Measurements from ENCODE around the gene TNC. TPM values are rescaled to one million over a fixed set of nuclear protein-coding genes. Genes with fewer than 3 reads are reported as not detected.

TNC gene
- total RNA-seq, 4 donors from 2014 or later = 79.7 to 242 (median 161) TPM

DNA sequence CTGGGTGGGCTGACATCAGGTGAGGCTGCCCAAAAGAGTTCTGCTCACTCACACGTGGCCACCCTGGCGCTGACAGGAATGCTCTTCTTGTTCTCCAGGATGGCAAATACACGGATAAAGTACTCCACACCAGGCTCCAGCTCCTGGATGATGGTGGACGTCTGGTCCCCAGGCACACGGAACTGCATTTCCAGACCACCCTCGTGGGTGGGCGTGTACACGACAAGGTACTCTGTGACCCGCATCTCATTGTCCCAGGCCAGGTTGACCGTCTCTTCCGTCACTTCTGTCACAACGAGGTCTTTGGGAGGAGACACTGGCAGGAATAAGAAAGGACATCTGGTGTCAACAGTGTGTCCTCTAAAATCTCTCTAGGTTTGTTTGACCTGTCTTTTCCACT lies 33.8 kb downstream of the TNC start:
- DNase-seq = no peak
- Histone ChIP-seq H3K36me3 (no peaks in the 10 kb centered on the region), H3K27ac (no peak overlapping the region), H3K4me3 (no peak overlapping the region), H3K27me3 (no peaks in the 10 kb centered on the region), H3K4me1 (no peaks in the 10 kb centered on the region), H3K9me3 (no peaks in the 10 kb centered on the region)
- TF ChIP-seq POLR2A (IDR thresholded peaks at IDR 0.05) = no peak
- TF ChIP-seq, protein P1, sequence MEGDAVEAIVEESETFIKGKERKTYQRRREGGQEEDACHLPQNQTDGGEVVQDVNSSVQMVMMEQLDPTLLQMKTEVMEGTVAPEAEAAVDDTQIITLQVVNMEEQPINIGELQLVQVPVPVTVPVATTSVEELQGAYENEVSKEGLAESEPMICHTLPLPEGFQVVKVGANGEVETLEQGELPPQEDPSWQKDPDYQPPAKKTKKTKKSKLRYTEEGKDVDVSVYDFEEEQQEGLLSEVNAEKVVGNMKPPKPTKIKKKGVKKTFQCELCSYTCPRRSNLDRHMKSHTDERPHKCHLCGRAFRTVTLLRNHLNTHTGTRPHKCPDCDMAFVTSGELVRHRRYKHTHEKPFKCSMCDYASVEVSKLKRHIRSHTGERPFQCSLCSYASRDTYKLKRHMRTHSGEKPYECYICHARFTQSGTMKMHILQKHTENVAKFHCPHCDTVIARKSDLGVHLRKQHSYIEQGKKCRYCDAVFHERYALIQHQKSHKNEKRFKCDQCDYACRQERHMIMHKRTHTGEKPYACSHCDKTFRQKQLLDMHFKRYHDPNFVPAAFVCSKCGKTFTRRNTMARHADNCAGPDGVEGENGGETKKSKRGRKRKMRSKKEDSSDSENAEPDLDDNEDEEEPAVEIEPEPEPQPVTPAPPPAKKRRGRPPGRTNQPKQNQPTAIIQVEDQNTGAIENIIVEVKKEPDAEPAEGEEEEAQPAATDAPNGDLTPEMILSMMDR (IDR thresholded peaks at IDR 0.05) = no peak
- intact Hi-C loops (cut with DNase I; ENCODE audit: low total_unique reads) = no loop called here

DNA sequence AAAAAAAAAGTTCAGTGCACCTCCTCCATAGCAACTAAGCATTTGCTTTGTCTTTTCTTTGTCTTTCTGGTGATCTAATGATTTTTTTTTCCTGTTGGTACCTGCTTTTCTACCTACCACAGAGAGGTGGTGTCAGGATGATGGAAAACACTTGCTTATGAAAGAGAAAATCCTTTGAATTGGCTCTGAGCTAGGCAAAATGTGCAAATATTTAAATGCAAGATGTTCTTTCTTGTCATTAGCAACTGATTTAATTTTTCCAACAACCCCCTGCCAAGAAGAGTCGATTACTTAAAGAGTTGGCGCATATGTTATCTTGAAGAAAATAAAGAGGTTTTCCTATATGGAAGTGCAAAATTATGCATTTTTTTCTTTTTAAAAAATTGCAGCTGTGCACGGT lies 37.7 kb downstream of the TNC start:
- Histone ChIP-seq H3K27me3 (no peaks in the 10 kb centered on the region), H3K27ac (peak overlapping the region in 1 of 2 donors; percentile 7), H3K4me1 (no peaks in the 10 kb centered on the region), H3K4me3 (no peak overlapping the region), H3K36me3 (no peaks in the 10 kb centered on the region), H3K9me3 (no peaks in the 10 kb centered on the region)
- TF ChIP-seq, protein P1 (IDR thresholded peaks at IDR 0.05) = no peak
- no peak for TF ChIP-seq POLR2A (IDR thresholded peaks at IDR 0.05)
- intact Hi-C loops (cut with DNase I; ENCODE audit: low total_unique reads) = no loop called here
- DNase-seq = no peak

DNA sequence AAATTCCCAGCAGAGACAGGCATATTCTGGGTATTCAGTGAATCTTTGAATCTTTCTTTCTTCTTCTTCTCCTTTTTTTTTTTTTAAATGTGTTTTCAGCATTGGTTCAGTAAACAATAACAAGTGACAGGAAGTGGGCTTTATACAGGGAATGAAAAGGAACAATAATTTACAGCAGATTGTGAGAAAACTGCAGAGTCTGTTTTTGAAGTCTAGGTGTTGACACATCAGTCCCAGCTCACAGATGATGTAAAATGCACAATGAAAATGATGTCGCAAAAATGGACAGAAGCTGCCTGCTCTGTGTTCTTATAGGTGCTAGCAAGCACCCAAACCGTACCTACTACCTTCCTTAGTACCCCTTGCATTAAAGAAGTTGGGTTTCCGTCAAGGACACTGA lies 38.8 kb downstream of the TNC start:
- Histone ChIP-seq H3K9me3 (no peaks in the 10 kb centered on the region), H3K36me3 (no peaks in the 10 kb centered on the region), H3K4me1 (no peaks in the 10 kb centered on the region), H3K4me3 (no peak overlapping the region), H3K27me3 (no peaks in the 10 kb centered on the region), H3K27ac (peak overlapping the region in 1 of 2 donors; percentile 11)
- TF ChIP-seq POLR2A (IDR thresholded peaks at IDR 0.05) = no peak
- TF ChIP-seq, protein P1 (IDR thresholded peaks at IDR 0.05) = no peak
- intact Hi-C loops (cut with DNase I; ENCODE audit: low total_unique reads) = no loop called here
- DNase-seq = no peak

DNA sequence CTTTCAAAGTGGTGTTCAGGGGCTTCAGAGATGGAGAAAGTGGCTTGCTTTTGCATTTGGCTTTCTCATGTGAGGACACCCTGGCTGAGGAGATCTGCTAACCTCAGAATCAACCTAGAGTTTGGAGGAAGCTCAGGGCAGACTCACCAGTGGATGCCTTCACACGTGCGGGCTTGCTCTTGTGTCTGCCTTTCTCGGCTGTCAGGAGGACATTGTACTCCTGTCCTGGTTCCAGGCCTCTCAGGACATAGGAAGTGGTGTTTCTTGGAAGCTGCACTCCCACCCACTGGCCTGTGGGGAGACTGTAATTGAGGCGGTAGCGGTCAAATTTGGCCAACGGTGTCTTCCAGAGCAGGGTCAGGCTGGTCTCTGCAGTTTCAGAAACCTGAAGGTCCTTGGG lies 44.5 kb downstream of the TNC start:
- H3K36me3 ChIP-seq = no peaks in the 10 kb centered on the region
- no peak for DNase-seq
- H3K27ac ChIP-seq = no peak overlapping the region
- H3K27me3 ChIP-seq = no peaks in the 10 kb centered on the region
- H3K9me3 ChIP-seq = no peaks in the 10 kb centered on the region
- intact Hi-C loops (cut with DNase I; ENCODE audit: low total_unique reads) = no loop called here
- no peak overlapping the region for H3K4me3 ChIP-seq
- no peaks in the 10 kb centered on the region for H3K4me1 ChIP-seq
- TF ChIP-seq POLR2A (IDR thresholded peaks at IDR 0.05) = no peak
- TF ChIP-seq, protein P1 (IDR thresholded peaks at IDR 0.05) = no peak

- Histone ChIP-seq H3K36me3 (no peaks in the 10 kb centered on the region), H3K9me3 (no peaks in the 10 kb centered on the region), H3K4me3 (no peak overlapping the region), H3K4me1 (no peaks in the 10 kb centered on the region), H3K27ac (peak overlapping the region in 1 of 2 donors; percentile 92), H3K27me3 (no peaks in the 10 kb centered on the region)
- no peak for DNase-seq
- TF ChIP-seq, protein P1 (IDR thresholded peaks at IDR 0.05) = no peak
- no peak for TF ChIP-seq POLR2A (IDR thresholded peaks at IDR 0.05)
- intact Hi-C loops (cut with DNase I; ENCODE audit: low total_unique reads) = no loop called here
Measured at GRCh38 chr9:115071176-115071575, 46.8 kb downstream of the TNC start.
